Cardiac atrium fibroblast (primary cell): ENCODE results near the gene NFYA. TPM values are rescaled to one million over a fixed set of nuclear protein-coding genes. Genes with fewer than 3 reads are reported as not detected.

Source experiments
- total RNA-seq: library from RNA; depleted of rRNA; stranded (reverse); fragments of >200 nt; gene quantifications from 2 replicates; pipeline ENCODE4 v1.2.3, GENCODE V29; 2015

NFYA gene
- total RNA-seq, result 7.6 and 8.7 TPM in 2 replicates

GRCh38 chr6:41072836-41073202, at the start of gene NFYA:
TSS of gene NFYA (plus strand) at chr6:41072974. CDS start at chr6:41079090, 6,116 bp downstream.

GRCh38 chr6:41039060-41039998, 33.4 kb upstream of the NFYA start, which contains the start of gene UNC5CL:
TSS of gene UNC5CL (minus strand) at chr6:41039221. CDS start at chr6:41035074, 4,147 bp downstream.

GRCh38 chr6:41042226-41043055, 30.3 kb upstream of the NFYA start, which contains the start of gene TSPO2:
TSS of gene TSPO2 (plus strand) at chr6:41042467. CDS start at chr6:41042986, 519 bp downstream.

GRCh38 chr6:41053041-41053440, 19.7 kb upstream of the NFYA start, which contains the start of gene APOBEC2:
TSS of gene APOBEC2 (plus strand) at chr6:41053202. CDS start at chr6:41053348, 146 bp downstream.

GRCh38 chr6:41071923-41072835, 595 bp upstream of the NFYA start, which contains the start of gene OARD1:
TSS of gene OARD1 (minus strand) at chr6:41072356. CDS start at chr6:41071634, 722 bp downstream.

Other genes with a start within 250 kb of the NFYA start
- gene UNC5CL, start 33.8 kb upstream of the NFYA start, total RNA-seq, result not detected in 2 replicates
- not detected in 2 replicates for gene TSPO2, start 30.5 kb upstream of the NFYA start, total RNA-seq
- not detected in 2 replicates for gene APOBEC2, start 19.8 kb upstream of the NFYA start, total RNA-seq
- 8.7 and 8.9 TPM in 2 replicates for gene OARD1, start 618 bp upstream of the NFYA start, total RNA-seq
- gene TREML1, start 81.4 kb downstream of the NFYA start, total RNA-seq, result not detected in 2 replicates
- gene TREM2, start 90.1 kb downstream of the NFYA start, total RNA-seq, result not detected in 2 replicates
- not detected in 2 replicates for gene TREML2, start 128.2 kb downstream of the NFYA start, total RNA-seq
- gene TREML4, start 155.4 kb downstream of the NFYA start, total RNA-seq, result not detected in 2 replicates
- 0.36 and 8.6 TPM in 2 replicates for gene TREM1, start 213.7 kb downstream of the NFYA start, total RNA-seq